Measurements from ENCODE around the gene ABCA1. TPM values are rescaled to one million over a fixed set of nuclear protein-coding genes. Genes with fewer than 3 reads are reported as not detected.

Gene ABCA1
- total and polyA plus RNA-seq, 2 of the 4 experiments (the other 2 are of a cell fraction), result 5.8 to 52.2 TPM

DNA sequence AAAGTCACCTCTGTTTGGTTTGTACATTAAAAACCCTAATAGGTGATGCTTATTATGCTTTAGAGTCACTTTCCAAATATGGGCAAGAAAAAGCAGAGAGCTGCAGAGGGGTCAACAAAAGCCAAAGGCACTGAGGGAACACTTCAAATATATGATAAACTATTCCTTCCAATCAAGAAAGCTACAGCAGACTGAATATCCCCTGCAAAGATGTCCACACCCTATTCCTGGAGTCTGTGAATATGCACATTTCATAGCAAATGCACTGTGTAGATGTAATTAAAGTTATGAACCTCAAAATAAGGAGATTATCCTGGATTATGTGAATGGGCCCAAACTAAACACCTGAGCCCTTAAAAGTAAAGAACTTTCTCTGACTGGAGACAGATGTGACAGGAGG, 74.3 kb downstream of the ABCA1 start:
- Histone ChIP-seq H2AFZ (replicated peaks; ENCODE audit: low read length, poor library complexity) (no peak overlapping the region), H4K8ac (ENCODE audit: low read depth in 2 of 2, low read length in 2 of 2) (no peak overlapping the region), H3K9ac (ENCODE audit: low read depth, low read length) (no peak overlapping the region), H3K4me1 (ENCODE audit: control insufficient read depth, insufficient read depth, low read length) (peaks cover 6% of the 10 kb centered on the region), H3K79me1 (ENCODE audit: low read depth in 1 of 2, low read length in 2 of 2) (peaks cover 15 to 44% of the 10 kb centered on the region in 2 experiments), H2AK5ac (ENCODE audit: low read depth, low read length) (no peak overlapping the region), H3K27ac (ENCODE audit: insufficient read depth, low read length) (no peak overlapping the region), H2BK5ac (ENCODE audit: low read depth, low read length, poor library complexity, severe bottlenecking) (no peak overlapping the region), H2BK20ac (ENCODE audit: low read depth, low read length) (no peak overlapping the region), H4K5ac (ENCODE audit: low read depth, low read length) (no peak overlapping the region), H4K91ac (ENCODE audit: insufficient read depth, low read depth, low read length) (no peak overlapping the region), H3K18ac (ENCODE audit: low read depth, low read length) (no peak overlapping the region), H3K9me1 (ENCODE audit: insufficient read depth, low read length) (peaks cover 15% of the 10 kb centered on the region), H3K4me3 (ENCODE audit: insufficient read depth, low read depth, low read length) (no peak overlapping the region), H3K4ac (ENCODE audit: low read depth, low read length) (no peak overlapping the region), H4K20me1 (ENCODE audit: insufficient read depth, low read length) (peaks cover 29% of the 10 kb centered on the region), H3K36me3 (ENCODE audit: control insufficient read depth, insufficient read depth, low read length) (peaks cover 51% of the 10 kb centered on the region), H3K56ac (ENCODE audit: extremely low read depth, insufficient read depth, low read length) (no peak overlapping the region), H3K27me3 (ENCODE audit: control insufficient read depth, insufficient read depth, low read length) (no peaks in the 10 kb centered on the region), H3K4me2 (ENCODE audit: low read depth, low read length) (no peak overlapping the region), H3K9me3 (ENCODE audit: control insufficient read depth, insufficient read depth, low read length) (no peaks in the 10 kb centered on the region), H2BK120ac (ENCODE audit: low read depth, low read length) (no peak overlapping the region), H2BK15ac (ENCODE audit: low read depth, low read length) (no peak overlapping the region), H3K23ac (ENCODE audit: low read depth, low read length) (no peak overlapping the region), H2AK9ac (replicated peaks; ENCODE audit: low read depth, low read length, poor library complexity) (no peak overlapping the region), H3K14ac (replicated peaks; ENCODE audit: low read depth, low read length) (no peak overlapping the region)
- no TSS peak for BruUV-seq (replicated peaks)
- ATAC-seq (ENCODE audit: low read depth) (no peak), DNase-seq (no peak)
- ChIA-PET CTCF (no interaction called here), POLR2A (ENCODE audit: unreplicated experiment) (no interaction called here)
- dilution Hi-C loops (cut with HindIII; ENCODE audit: low sequenced_read_pairs, unreplicated experiment), result no loop called here
- intact Hi-C loops (cut with micrococcal nuclease), result no loop called here
- in situ Hi-C loops (cut with MboI; ENCODE audit: low sequenced_read_pairs), result no loop called here
- TF ChIP-seq CHD1 (IDR thresholded peaks at IDR 0.05; ENCODE audit: low read depth, low read length), result no peak
- TF ChIP-seq, protein P1, sequence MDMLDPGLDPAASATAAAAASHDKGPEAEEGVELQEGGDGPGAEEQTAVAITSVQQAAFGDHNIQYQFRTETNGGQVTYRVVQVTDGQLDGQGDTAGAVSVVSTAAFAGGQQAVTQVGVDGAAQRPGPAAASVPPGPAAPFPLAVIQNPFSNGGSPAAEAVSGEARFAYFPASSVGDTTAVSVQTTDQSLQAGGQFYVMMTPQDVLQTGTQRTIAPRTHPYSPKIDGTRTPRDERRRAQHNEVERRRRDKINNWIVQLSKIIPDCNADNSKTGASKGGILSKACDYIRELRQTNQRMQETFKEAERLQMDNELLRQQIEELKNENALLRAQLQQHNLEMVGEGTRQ (IDR thresholded peaks at IDR 0.05; ENCODE audit: low read depth, low read length), result no peak
- TF ChIP-seq BHLHE40 (IDR thresholded peaks at IDR 0.05; ENCODE audit: low read depth, low read length), result no peak
- TF ChIP-seq FOS (IDR thresholded peaks at IDR 0.05; ENCODE audit: low read depth, low read length), result no peak
- no peak for TF ChIP-seq RAD21 (IDR thresholded peaks at IDR 0.05; ENCODE audit: low read length)
- TF ChIP-seq CTCF (conservative IDR thresholded peaks at IDR 0.05; ENCODE audit: low read depth, low read length), result no peak
- TF ChIP-seq MXI1 (IDR thresholded peaks at IDR 0.05; ENCODE audit: borderline replicate concordance, low read depth, low read length), result no peak
- no peak for TF ChIP-seq MAFK (IDR thresholded peaks at IDR 0.05; ENCODE audit: low read depth, low read length)
- no peak for TF ChIP-seq ELK1 (IDR thresholded peaks at IDR 0.05; ENCODE audit: borderline replicate concordance, low read depth, low read length)
- no peak for TF ChIP-seq RFX5 (IDR thresholded peaks at IDR 0.05; ENCODE audit: low read depth, low read length)
- TF ChIP-seq NFE2L2 (IDR thresholded peaks at IDR 0.05; ENCODE audit: low read depth, low read length), result no peak
- no peak for TF ChIP-seq RCOR1 (IDR thresholded peaks at IDR 0.05; ENCODE audit: insufficient replicate concordance, low read length)
- TF ChIP-seq CEBPB (IDR thresholded peaks at IDR 0.05; ENCODE audit: low read depth, low read length), result no peak
- TF ChIP-seq SMC3 (IDR thresholded peaks at IDR 0.05; ENCODE audit: low read depth, low read length), result no peak
- no peak for TF ChIP-seq MAZ (IDR thresholded peaks at IDR 0.05; ENCODE audit: borderline replicate concordance, low read depth, low read length)
- TF ChIP-seq POLR2A (IDR thresholded peaks at IDR 0.05; ENCODE audit: low read depth, low read length), result no peak
